Dendritic cell treated with granulocyte-macrophage colony-stimulating factor and Interleukin-4, amounts not matched to agents 40 ng/mL and 50 ng/mL, for 4 days (primary cell): ENCODE results near the gene ZMYND15.
A peak's percentile ranks its signal among the peaks of the same experiment; 100 is the strongest.

Source experiments
- H3K27ac Mint-ChIP-seq: one replicate; pipeline ENCODE4 v1.8.0; 2022; ENCODE audit warnings: mild to moderate bottlenecking, mixed read lengths
- H3K27me3 Mint-ChIP-seq: one replicate; pipeline ENCODE4 v1.8.0; 2022; ENCODE audit warnings: mild to moderate bottlenecking, mixed read lengths
- H3K36me3 Mint-ChIP-seq: one replicate; pipeline ENCODE4 v1.8.0; 2022; ENCODE audit warnings: low read depth, mixed read lengths
- H3K4me1 Mint-ChIP-seq: one replicate; pipeline ENCODE4 v1.8.0; 2022; ENCODE audit warnings: low read depth, mixed read lengths
- H3K4me3 Mint-ChIP-seq: one replicate; pipeline ENCODE4 v1.8.0; 2022; ENCODE audit warnings: mild to moderate bottlenecking, moderate library complexity, mixed read lengths
- H3K9me3 Mint-ChIP-seq: one replicate; pipeline ENCODE4 v1.8.0; 2022; ENCODE audit warnings: mixed read lengths
- intact Hi-C: fragments of 100-400 bp; cut with micrococcal nuclease; formaldehyde crosslinking; loops from one replicate; pipeline ENCODE4 v1.15.0; 2022

The ZMYND15 gene

GRCh38 chr17:4742133-4742532 lies 2.5 kb downstream of the ZMYND15 start:
- Mint-ChIP-seq H3K4me3 (no peak overlapping the region), H3K9me3 (no peaks in the 10 kb centered on the region), H3K27me3 (peaks cover 45% of the 10 kb centered on the region), H3K36me3 (peaks cover 17% of the 10 kb centered on the region), H3K27ac (peak overlapping the region; percentile 68), H3K4me1 (peaks cover 45% of the 10 kb centered on the region)
- intact Hi-C loops: no loop called here

- no peak overlapping the region for H3K4me3 Mint-ChIP-seq
- peaks cover 45% of the 10 kb centered on the region for H3K27me3 Mint-ChIP-seq
- H3K9me3 Mint-ChIP-seq: no peaks in the 10 kb centered on the region
- intact Hi-C loops: no loop called here
- H3K4me1 Mint-ChIP-seq: peaks cover 48% of the 10 kb centered on the region
- H3K27ac Mint-ChIP-seq: peak overlapping the region; percentile 68
- peaks cover 17% of the 10 kb centered on the region for H3K36me3 Mint-ChIP-seq
These were observed 3.0 kb downstream of the ZMYND15 start for GRCh38 chr17:4742629-4743028.

GRCh38 chr17:4743216-4743615 lies 3.6 kb downstream of the ZMYND15 start:
- peaks cover 51% of the 10 kb centered on the region for H3K4me1 Mint-ChIP-seq
- H3K4me3 Mint-ChIP-seq: no peak overlapping the region
- H3K9me3 Mint-ChIP-seq: no peaks in the 10 kb centered on the region
- H3K27ac Mint-ChIP-seq: peak overlapping the region; percentile 68
- H3K36me3 Mint-ChIP-seq: peaks cover 16% of the 10 kb centered on the region
- H3K27me3 Mint-ChIP-seq: peaks cover 45% of the 10 kb centered on the region
- intact Hi-C loops: no loop called here

GRCh38 chr17:4743898-4744297 lies 4.3 kb downstream of the ZMYND15 start:
- intact Hi-C loops: no loop called here
- Mint-ChIP-seq H3K27me3 (peaks cover 45% of the 10 kb centered on the region), H3K9me3 (no peaks in the 10 kb centered on the region), H3K4me1 (peaks cover 53% of the 10 kb centered on the region), H3K27ac (peak overlapping the region; percentile 68), H3K36me3 (peaks cover 9% of the 10 kb centered on the region), H3K4me3 (no peak overlapping the region)

- Mint-ChIP-seq H3K36me3 (peaks cover 5% of the 10 kb centered on the region), H3K4me1 (peaks cover 54% of the 10 kb centered on the region), H3K4me3 (no peak overlapping the region), H3K27me3 (peaks cover 44% of the 10 kb centered on the region), H3K9me3 (no peaks in the 10 kb centered on the region), H3K27ac (peak overlapping the region; percentile 68)
- intact Hi-C loops: no loop called here
These were observed 5.7 kb downstream of the ZMYND15 start for GRCh38 chr17:4744999-4745969.

- peaks cover 29% of the 10 kb centered on the region for H3K27me3 Mint-ChIP-seq
- intact Hi-C loops: no loop called here
- peak overlapping the region; percentile 91 for H3K27ac Mint-ChIP-seq
These were observed 8.2 kb downstream of the ZMYND15 start for GRCh38 chr17:4747847-4748246.

GRCh38 chr17:4748686-4749085 lies 9.1 kb downstream of the ZMYND15 start:
- no peaks in the 10 kb centered on the region for H3K9me3 Mint-ChIP-seq
- peaks cover 5% of the 10 kb centered on the region for H3K36me3 Mint-ChIP-seq
- intact Hi-C loops: no loop called here
- H3K4me3 Mint-ChIP-seq: peak overlapping the region; percentile 49
- H3K4me1 Mint-ChIP-seq: peaks cover 65% of the 10 kb centered on the region
- peak overlapping the region; percentile 91 for H3K27ac Mint-ChIP-seq
- peaks cover 26% of the 10 kb centered on the region for H3K27me3 Mint-ChIP-seq

More at GRCh38 chr17:4747847-4748246, 8.2 kb downstream of the ZMYND15 start:
- H3K36me3 Mint-ChIP-seq: peaks cover 5% of the 10 kb centered on the region
- peaks cover 65% of the 10 kb centered on the region for H3K4me1 Mint-ChIP-seq
- peak overlapping the region; percentile 49 for H3K4me3 Mint-ChIP-seq
- H3K9me3 Mint-ChIP-seq: no peaks in the 10 kb centered on the region

- peaks cover 19% of the 10 kb centered on the region for H3K27me3 Mint-ChIP-seq
- no peaks in the 10 kb centered on the region for H3K36me3 Mint-ChIP-seq
- H3K4me1 Mint-ChIP-seq: peaks cover 55% of the 10 kb centered on the region
- no peak overlapping the region for H3K4me3 Mint-ChIP-seq
- intact Hi-C loops: no loop called here
- H3K27ac Mint-ChIP-seq: peak overlapping the region; percentile 61
- H3K9me3 Mint-ChIP-seq: no peaks in the 10 kb centered on the region
These were observed 11.0 kb downstream of the ZMYND15 start for GRCh38 chr17:4750606-4751005.

GRCh38 chr17:4751932-4752331 lies 12.3 kb downstream of the ZMYND15 start:
- H3K27me3 Mint-ChIP-seq: peaks cover 20% of the 10 kb centered on the region
- intact Hi-C loops: no loop called here
- H3K27ac Mint-ChIP-seq: peak overlapping the region; percentile 22
- H3K4me3 Mint-ChIP-seq: no peak overlapping the region
- no peaks in the 10 kb centered on the region for H3K9me3 Mint-ChIP-seq
- no peaks in the 10 kb centered on the region for H3K36me3 Mint-ChIP-seq
- H3K4me1 Mint-ChIP-seq: peaks cover 48% of the 10 kb centered on the region

- no peaks in the 10 kb centered on the region for H3K36me3 Mint-ChIP-seq
- no peak overlapping the region for H3K4me3 Mint-ChIP-seq
- peaks cover 25% of the 10 kb centered on the region for H3K27me3 Mint-ChIP-seq
- no peak overlapping the region for H3K27ac Mint-ChIP-seq
- no peaks in the 10 kb centered on the region for H3K9me3 Mint-ChIP-seq
- peaks cover 48% of the 10 kb centered on the region for H3K4me1 Mint-ChIP-seq
- intact Hi-C loops: no loop called here
These were observed 13.8 kb downstream of the ZMYND15 start for GRCh38 chr17:4753392-4753791.

GRCh38 chr17:4759776-4760236 lies 20.2 kb downstream of the ZMYND15 start:
- Mint-ChIP-seq H3K9me3 (no peaks in the 10 kb centered on the region), H3K4me1 (peaks cover 39% of the 10 kb centered on the region), H3K27me3 (peaks cover 14% of the 10 kb centered on the region), H3K4me3 (no peak overlapping the region), H3K36me3 (no peaks in the 10 kb centered on the region), H3K27ac (peak overlapping the region; percentile 82)
- intact Hi-C loops: loop anchor here (1.0 kb wide), 1 partner anchor 9 kb away; no protein-coding TSS in a partner anchor

- no peaks in the 10 kb centered on the region for H3K27me3 Mint-ChIP-seq
- H3K9me3 Mint-ChIP-seq: no peaks in the 10 kb centered on the region
- no peak overlapping the region for H3K4me3 Mint-ChIP-seq
- no peaks in the 10 kb centered on the region for H3K36me3 Mint-ChIP-seq
- intact Hi-C loops: loop anchor here (1.0 kb wide), 1 partner anchor 33 kb away; the partner anchor contains the start of gene MED11
- peaks cover 46% of the 10 kb centered on the region for H3K4me1 Mint-ChIP-seq
- peak overlapping the region; percentile 86 for H3K27ac Mint-ChIP-seq
These were observed 25.0 kb downstream of the ZMYND15 start for GRCh38 chr17:4764595-4764994.

- H3K9me3 Mint-ChIP-seq: no peaks in the 10 kb centered on the region
- peaks cover 52% of the 10 kb centered on the region for H3K4me1 Mint-ChIP-seq
- H3K27ac Mint-ChIP-seq: peak overlapping the region; percentile 86
- H3K27me3 Mint-ChIP-seq: no peaks in the 10 kb centered on the region
- H3K4me3 Mint-ChIP-seq: peak overlapping the region; percentile 4
- intact Hi-C loops: no loop called here
- no peaks in the 10 kb centered on the region for H3K36me3 Mint-ChIP-seq
These were observed 26.6 kb downstream of the ZMYND15 start for GRCh38 chr17:4766201-4766600.

GRCh38 chr17:4766723-4767122 lies 27.1 kb downstream of the ZMYND15 start:
- H3K27me3 Mint-ChIP-seq: no peaks in the 10 kb centered on the region
- no peak overlapping the region for H3K4me3 Mint-ChIP-seq
- peak overlapping the region; percentile 86 for H3K27ac Mint-ChIP-seq
- intact Hi-C loops: no loop called here
- H3K4me1 Mint-ChIP-seq: peaks cover 57% of the 10 kb centered on the region
- H3K9me3 Mint-ChIP-seq: no peaks in the 10 kb centered on the region
- no peaks in the 10 kb centered on the region for H3K36me3 Mint-ChIP-seq
